Left cardiac atrium (tissue), 4 donors: ENCODE measurements around the gene MTR. TPM values are rescaled to one million over a fixed set of nuclear protein-coding genes. Genes with fewer than 3 reads are reported as not detected.

Source experiments
- ATAC-seq, 2 donors: fragments of 200-7000 bp; cut with Tn5 transposase; one replicate each; pipeline ENCODE4 v1.9.1; 2020; ENCODE audit warnings: mild to moderate bottlenecking in 2 of 2, moderate library complexity in 2 of 2
- DNase-seq: peaks from one replicate; pipeline ENCODE4 v3.0.0-alpha.2; 2020
- intact Hi-C, 2 donors: fragments of 100-400 bp; cut with DNase I; formaldehyde crosslinking; loops; one replicate each; pipeline versions ENCODE4 v1.14.1 to v1.15.1; 2022 to 2023
- total RNA-seq, 2 donors: library from RNA; stranded (reverse); fragmentation: NEBNext Ultra II Directional; extraction: Animal tissue kit (Norgen Biotek cat#: 25700); gene quantifications; one replicate each; pipeline ENCODE4 v1.2.1, GENCODE V29; 2021
- donor health status: DM: no; HTN: yes; CAD: no.
- donor health status: DM: no; HTN: yes; CAD: no; lungs with severe emphysema.
- donor health status: DM: yes; HTN: yes; CAD: no.
- donor health status: Dilated cardiomyopathy.

The MTR gene
- total RNA-seq, 2 donors from 2014 or later: 33.4 to 44.7 TPM

GRCh38 chr1:236922190-236922589 is 127.1 kb downstream of the MTR start:
- DNase-seq (no peak), ATAC-seq (peak in 1 of 2 donors; percentile 71)
- intact Hi-C loops: no loop called here

GRCh38 chr1:236925386-236925785 is 130.3 kb downstream of the MTR start:
- intact Hi-C loops: no loop called here
- ATAC-seq: no peak
- no peak for DNase-seq

DNA sequence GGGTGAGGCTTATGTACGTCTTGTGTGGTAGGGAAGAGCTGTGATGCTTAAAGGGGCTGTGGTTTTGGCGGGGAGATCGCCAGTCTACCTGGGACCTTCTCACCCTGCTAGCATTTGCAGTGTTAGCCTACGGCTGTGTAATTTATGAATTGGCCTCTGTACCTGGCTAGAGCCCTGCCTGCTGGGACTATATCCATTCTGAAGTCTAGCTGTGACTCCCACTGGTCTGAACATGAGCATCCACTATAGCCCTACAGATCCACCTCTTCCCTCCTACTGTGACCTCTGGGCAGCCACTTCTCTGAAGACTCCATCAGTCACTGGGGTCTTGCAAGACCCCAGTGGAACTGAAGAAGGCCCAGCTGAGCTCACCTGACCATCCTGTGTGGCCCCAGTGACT is 135.4 kb downstream of the MTR start:
- ATAC-seq (no peak), DNase-seq (no peak)
- intact Hi-C loops: no loop called here

DNA sequence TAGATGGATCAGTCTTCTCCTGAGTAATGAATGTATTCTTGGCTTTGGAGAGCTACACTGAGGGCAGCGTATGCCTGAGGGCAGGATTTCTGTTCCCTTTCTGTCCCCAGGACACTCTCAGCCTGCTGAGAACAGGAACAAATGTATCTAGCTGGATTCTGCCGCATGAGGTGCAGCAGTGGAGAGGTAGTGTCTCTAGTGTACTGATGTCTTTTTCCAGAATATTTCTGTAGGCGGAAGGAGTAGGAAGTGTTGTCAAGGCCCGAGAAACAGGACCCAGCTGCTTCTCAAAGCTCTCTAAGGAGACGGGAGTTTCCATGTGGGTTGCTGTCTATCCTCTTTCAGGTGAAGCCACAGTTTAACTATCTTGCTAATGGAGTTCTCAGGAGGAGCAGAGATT is 143.7 kb downstream of the MTR start:
- no peak for DNase-seq
- no peak for ATAC-seq
- intact Hi-C loops: no loop called here

GRCh38 chr1:236942431-236942830 is 147.3 kb downstream of the MTR start:
- intact Hi-C loops: no loop called here
- ATAC-seq (no peak), DNase-seq (no peak)

GRCh38 chr1:236944556-236944955 is 149.5 kb downstream of the MTR start:
- no peak for ATAC-seq
- DNase-seq: no peak
- intact Hi-C loops: no loop called here

DNA sequence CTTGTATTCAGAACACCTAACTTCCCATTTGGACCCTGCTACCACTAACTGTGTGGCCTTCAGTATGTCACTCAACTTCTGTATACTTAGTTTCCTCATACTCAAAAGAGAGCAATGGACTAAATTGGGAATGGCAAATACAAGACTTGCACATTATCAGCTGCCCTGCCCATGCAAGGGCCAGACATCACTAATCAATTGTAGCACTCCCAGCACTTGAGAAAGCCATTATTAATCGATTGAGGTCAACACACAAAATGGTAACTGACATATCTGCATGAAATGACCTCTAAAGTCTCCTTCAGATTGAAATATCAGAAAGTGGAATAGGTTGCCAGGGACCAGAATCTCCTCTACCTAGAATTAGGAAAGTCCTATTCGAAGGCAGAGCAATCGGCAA is 149.9 kb downstream of the MTR start:
- intact Hi-C loops: no loop called here
- DNase-seq (no peak), ATAC-seq (no peak)

DNA sequence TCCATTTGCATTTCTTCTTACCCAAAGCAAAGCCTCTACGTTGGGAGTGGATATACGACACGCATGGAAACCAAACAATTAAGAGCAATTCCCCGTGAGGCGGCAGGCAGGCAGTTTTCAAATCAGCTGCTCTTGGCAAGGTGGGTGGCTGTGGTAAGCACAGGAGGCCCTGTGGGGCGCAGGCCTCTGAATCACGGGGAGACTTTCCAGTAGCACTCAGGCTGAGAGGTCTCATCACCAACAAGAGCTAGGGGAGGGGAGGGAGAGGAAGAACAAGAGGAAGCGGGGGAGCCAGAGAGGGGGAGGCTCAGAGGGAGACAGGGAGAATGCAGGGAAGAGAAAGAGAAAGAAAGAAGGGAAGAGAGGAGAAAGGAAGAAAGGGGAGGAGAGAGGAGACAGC is 152.7 kb downstream of the MTR start:
- ATAC-seq: no peak
- DNase-seq: no peak
- intact Hi-C loops: no loop called here

DNA sequence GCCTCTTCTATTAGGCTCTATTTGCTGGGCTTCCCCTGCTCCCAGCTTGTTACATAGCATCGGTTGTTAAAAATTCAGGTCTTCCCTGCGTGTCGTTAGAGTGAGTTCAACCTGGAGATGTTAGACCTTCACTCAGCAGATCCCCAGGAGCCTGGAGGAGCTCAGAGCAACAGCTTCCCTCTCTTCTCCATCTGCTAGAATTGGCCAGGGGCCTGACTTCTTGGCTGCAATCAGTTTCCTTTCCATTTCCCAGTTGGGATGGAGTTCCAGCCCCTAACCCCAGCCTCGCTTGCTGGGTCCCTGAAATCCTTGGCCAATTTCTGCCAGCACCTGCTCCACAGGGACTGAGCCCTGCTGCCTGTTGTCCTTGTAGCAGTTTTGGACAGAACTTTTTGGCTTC is 153.3 kb downstream of the MTR start:
- DNase-seq: no peak
- no peak for ATAC-seq
- intact Hi-C loops: no loop called here

GRCh38 chr1:236948996-236949395 is 153.9 kb downstream of the MTR start:
- ATAC-seq: no peak
- DNase-seq: no peak
- intact Hi-C loops: no loop called here

- ATAC-seq (no peak), DNase-seq (no peak)
- intact Hi-C loops: no loop called here
These were observed 155.3 kb downstream of the MTR start for GRCh38 chr1:236950365-236950764.

DNA sequence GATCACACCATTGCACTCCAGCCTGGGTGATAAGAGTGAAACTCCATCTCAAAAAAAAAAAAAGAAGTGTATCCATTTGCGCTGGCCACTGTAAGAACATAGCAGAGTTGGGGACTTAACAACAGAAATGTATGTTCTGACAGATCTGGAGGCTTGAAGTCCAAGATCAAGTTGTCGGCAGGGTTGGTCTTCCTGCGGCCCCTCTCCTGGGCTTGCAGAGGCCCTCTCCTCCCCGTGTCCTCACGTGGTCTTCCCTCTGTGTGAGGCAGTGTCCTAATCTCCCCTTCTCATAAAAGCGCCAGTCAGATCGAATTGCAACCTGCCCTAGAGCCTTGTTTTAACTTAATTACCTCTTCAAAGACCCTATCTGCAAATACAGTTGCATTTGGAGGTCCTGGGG is 156.6 kb downstream of the MTR start:
- ATAC-seq: no peak
- DNase-seq: no peak
- intact Hi-C loops: no loop called here

DNA sequence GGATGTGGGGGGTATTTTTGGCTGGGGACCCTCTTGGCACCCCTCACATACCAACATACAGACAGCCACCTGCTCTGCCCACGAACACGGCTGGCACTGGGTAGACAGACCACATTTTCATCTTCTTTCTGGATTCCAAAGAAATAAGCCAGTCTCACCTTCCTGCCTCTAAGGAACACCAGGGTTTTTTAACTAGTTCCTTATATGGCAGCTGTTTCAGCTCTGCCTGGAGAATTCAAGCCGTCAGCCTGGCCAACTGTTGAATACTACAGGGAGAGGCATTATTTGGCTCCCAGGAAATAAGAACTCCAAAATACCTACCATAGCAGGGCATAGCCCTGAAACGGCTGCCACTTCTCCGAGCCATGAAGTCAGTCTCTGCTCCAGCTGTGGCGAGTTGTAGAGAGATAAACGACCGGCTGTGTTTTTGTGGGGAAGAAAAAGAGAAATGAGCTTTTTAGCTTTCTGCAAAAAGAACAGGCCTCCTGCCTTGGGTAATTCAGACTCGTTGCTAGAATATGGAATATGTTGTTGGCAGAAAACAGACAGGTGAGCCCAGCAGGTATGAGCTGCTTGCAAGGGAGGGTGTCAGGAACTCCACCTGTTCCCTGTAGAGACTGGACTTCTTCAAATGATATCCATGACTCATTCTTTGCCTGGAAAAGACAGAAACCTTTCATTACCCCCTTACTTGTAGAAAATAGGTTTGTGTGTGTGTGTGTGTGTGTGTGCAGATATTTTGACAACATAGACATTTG is 157.3 kb downstream of the MTR start:
- intact Hi-C loops: no loop called here
- DNase-seq (no peak), ATAC-seq (peak; percentile 21 to 61)

GRCh38 chr1:236953151-236953700 is 158.1 kb downstream of the MTR start:
- DNase-seq: no peak
- intact Hi-C loops: no loop called here
- no peak for ATAC-seq

Other genes with a start within 250 kb of the MTR start
- 10 to 100 TPM; 13.0 to 17.1 TPM for gene HEATR1, start 190.8 kb upstream of the MTR start, total RNA-seq
- gene ACTN2, start 108.8 kb upstream of the MTR start, total RNA-seq: 1,000 to 10,000 TPM; 1,411 to 1,679 TPM
- not detected for gene MT1HL1, start 209.1 kb downstream of the MTR start, total RNA-seq
- gene RYR2, start 246.9 kb downstream of the MTR start, total RNA-seq: 100 to 1,000 TPM; 433 to 446 TPM